Stimulated activated CD8-positive, alpha-beta memory T cell treated with anti-CD3 and anti-CD28 coated beads, Interleukin-15, amount 100 ng/mL, for 24 hours (primary cell): ENCODE data around the gene FRMD4B.

Experiments used
- DNase-seq: peaks from one replicate; pipeline ENCODE4 v3.0.0-alpha.2; 2020; ENCODE audit warnings: low read depth

Gene FRMD4B

DNA sequence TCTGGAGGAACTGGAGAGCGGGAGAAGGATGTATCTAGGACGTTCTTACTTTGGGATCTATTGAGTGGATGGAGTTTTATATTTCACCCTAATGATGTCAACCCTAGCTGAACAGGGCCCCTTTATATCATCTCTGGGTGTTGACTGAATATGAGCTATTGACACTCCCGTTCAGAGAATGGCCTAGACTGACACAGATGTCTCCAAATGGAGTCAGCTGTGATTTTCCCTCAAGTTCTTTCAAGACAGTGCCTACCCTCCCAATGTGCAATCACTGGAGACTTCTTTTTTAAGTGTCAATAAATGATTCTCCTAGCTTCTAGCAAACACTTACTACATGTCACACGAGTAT, 63.8 kb downstream of the FRMD4B start:
- no peak for DNase-seq

DNA sequence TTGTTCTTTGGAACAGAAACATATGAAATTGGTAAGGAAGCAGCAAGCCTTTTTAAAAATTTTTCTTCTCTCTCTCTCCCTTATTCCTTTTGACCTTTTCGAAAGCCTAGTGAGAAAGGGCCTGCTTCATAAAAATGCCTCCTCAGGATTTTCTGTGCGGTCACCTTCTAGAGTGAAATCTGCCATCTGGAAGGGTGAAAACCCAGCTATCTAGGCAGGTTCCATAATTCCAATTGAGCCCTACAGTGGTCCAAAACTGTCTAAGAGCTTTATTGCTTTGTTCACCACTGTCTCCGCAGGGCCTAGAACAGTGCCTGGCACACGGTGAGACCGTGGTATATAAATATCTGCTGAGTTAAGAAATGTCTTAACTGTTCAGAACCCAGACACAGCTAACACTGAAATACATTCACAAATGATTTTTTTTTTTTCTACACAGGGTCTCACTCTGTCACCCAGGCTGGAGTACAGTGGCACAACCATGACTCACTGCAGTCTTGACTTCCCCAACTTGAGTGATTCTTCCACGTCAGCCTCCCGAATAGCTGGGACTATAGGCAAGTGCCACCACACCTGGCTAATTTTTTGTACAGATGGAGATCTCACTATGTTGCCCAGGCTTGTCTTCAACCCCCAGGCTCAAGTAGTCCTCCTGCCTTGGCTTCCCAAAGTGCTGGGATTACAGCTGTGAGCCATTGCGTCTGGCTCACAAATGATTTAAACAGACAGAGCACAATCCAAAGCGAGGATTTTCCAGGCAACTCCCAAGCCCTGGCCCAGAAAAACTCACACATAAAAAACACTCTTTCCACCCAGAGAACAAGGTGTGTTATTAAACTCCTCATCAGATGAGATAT, 64.4 kb downstream of the FRMD4B start:
- DNase-seq = no peak

DNA sequence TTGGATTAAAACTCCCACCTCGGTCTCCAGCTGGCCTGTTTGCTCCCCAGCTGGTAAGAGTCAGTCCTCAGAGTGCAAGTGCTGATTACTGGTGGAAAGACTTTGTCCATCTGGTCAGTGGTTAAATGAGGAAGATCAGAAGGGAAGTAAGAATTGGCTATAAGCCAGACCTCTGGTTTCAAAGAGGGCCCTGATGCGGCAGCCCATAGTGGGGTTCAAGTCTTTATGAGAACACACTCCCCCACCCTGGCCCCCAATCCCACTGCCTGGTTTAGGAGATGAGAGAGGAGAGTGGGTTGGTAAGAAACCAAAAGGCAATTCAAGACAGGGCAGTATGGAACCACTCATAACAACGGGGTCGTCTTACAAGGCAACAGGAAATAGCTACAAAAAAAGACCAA, 65.0 kb downstream of the FRMD4B start:
- no peak for DNase-seq

DNA sequence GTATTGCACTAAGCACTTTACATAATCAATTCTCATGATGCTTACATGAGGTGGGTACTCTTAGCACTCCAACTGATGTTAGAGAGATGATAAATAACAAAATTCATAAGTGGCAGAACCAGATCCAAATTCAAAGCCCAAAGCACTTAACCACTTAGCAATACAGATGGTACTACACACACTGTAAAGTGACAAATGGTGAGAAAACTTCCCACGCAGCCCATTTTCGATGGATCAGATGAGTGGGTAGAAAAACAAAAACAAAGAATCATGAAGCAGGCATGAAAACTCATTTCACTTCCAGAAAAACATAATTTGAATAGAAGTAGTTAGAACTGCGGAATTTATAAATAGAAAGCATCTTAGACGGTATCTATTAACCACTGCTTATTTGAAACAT, 66.2 kb downstream of the FRMD4B start:
- no peak for DNase-seq

DNA sequence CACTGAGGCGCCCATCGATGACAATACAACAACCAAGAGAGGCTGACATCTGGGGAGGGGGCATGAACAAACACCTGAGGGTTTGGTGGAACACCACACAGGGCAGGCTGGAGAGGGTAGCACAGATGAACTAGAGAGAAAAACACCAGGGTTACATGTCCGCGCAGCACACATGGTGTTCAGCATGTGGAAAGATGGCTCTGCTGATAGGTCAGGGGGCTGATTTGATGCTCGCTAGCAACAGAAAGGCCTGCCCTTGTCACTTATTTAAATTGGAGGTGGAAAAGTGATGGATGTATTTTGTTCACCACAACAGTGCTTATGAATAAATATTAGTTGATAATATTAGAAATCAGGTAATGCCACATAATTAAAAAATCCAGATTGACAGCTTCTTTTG, 67.5 kb downstream of the FRMD4B start:
- no peak for DNase-seq

DNA sequence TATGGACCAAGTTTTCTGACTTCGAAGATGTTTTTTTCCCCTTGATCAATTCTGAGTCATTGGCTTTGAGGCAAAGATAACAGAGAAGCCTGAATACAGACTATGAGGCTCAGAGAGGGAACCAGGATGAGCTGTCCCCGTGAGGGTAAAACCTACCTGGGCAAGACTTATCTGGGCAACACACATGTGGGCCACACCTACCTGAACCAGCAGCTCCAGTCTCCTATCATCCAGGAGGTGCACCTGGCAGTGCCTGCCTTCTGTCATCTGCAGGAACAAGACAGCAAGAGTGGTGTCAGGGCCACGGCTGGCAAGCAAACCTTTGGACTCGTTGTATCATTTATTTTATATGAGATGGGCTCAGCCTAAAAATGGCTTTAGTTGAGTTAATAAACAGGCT, 72.6 kb downstream of the FRMD4B start:
- no peak for DNase-seq

DNA sequence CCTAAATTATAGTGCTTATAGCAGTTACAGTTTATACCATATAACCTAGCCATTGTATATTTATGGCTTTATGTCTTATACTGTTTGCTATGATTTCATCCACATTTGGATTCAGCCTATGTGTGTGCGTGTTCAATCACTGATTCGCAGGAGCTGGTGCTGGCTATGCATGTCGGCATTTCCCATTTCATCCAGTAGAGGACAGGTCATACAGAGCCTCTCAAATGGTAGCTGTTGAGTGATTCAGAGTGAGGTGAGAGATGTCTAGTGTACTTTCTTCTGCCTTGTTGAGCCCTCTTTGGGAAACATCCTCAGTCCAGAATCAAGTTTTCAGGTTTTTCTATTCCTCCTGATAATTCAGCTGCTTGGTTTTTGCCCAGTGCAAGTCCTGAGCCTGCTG, 76.1 kb downstream of the FRMD4B start:
- no peak for DNase-seq

DNA sequence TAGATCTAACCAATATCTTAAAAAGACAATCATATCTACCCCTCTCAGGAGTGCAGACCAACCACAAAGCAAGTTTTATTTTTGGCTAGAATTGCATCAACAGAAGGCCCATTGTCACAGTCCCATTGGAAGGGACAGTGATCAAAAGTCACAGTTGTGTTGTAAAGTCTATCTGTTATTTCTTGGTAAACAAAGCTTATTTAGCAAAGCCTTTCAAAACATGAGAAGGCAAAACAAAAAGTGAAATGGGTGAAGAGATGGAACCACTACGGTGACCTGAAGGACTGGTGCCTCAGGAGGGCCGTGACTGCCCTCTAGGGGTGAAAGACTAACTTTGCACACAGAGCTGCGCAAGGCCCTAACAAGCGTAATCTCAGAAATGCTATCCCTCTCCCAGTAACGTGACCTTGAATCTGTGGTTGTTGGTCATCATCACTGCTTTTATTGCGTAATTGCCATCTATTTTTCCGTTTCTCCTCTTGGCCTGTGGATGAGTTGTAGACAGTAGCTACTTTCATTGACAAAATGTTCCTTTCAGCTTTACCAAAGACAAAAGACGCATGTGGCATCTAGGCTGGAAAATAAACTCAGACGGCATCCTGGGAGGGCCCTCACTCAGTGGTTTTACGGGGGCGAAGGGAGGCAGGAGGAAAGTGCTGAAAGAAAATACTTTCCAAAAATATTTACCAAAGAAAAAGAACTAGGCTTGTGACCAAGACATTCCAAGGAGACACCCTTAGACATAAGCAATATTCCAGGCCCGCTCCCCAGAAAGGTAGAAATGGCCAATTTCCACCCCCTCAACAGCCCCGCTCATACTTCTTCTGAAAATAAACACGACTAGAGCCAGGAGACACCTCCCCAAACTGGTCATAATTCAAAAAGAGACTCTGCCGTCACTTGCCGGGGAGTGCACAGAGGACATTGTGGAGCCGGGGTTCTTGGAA, 79.4 kb downstream of the FRMD4B start:
- DNase-seq = peak; percentile 18

DNA sequence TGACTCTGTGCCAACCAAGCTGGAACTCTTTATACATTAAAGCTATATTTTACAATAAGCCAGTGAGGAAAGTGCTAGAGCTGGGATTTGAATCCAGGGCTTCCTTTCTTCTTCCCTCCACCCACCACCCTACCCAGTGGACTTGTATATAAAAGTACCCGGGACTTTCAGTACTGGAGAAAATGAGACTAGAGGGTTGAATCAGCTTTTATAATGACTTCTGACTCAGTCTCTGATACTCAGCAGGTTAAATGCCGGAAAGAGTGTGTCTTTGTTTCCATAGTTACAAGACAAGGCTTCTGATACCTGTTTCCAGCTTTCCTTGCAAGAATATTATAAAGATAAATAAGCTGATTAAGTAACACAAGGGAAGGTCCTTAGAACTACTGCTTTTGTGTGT, 80.9 kb downstream of the FRMD4B start:
- DNase-seq = no peak

DNA sequence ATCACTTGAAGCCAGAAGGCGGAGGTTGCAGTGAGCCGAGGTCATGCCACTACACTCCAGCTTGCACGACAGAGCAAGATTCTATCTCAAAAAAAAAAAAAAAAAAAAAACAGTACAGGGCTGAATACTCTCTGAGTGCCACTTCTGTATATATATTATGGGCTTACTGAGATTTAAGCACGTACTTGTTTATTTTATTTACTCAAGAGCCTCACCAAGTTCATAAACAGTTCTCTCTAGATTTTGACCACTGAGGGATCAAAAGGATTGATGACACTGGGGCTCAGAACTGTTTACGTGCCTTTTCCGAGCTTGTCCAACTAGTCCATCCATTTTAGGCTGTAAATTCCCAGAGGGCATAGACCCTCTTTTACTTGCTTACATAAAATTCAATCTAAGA, 81.5 kb downstream of the FRMD4B start:
- DNase-seq = no peak

DNA sequence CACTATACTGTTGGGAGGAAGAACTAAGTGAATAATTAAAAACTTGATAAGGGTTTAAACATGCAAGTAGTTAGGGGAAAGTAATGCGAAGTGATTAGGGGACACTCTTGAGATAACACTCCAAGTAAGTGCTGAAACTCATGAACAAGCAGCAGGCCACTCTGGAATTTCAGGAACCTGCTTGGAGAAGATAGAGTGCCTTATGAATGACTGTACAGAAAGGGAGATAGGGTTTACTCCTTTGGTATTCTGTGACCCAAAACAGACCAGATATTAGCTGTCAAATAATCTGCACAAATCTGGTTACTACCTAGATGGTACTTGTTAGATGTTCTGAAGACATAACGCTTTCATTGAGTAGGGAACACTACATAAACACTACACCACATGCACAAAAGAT, 85.6 kb downstream of the FRMD4B start:
- no peak for DNase-seq

DNA sequence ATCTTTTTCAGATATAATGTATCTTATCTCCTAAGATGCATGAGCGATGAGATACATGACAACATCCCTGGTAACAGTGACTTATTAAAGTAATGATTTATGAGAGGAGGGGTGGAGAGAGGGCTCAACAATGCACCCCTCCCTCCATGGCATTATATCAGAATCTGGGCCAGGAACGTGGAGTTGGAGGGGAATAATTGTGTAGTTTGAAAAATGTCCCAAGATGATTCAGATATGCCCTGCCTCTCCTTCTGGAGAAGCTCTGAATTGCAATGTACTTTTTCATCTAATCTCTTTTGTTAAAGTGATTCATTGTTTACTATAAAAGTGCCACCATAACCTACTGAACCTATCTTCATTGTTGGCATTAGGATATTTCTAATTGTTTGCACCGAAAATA, 86.5 kb downstream of the FRMD4B start:
- DNase-seq = no peak

DNA sequence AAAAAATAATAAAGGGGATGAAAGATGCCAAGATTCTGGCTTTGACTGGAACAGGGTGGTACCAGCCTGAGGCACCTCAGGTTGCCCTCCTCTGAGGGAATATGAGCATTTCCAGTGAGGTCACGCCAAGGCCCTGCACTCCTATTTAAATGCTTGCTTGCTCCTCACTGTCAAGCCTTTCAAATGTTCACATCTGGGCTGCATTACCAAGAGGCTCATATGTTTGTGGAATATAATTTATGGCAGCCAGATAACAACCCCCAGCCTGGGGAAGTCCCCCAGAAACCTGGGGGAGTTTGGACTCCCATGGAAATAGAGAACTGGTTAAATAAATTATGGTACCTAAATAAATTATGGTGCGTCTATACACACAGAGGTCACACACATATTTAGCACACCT, 88.4 kb downstream of the FRMD4B start:
- no peak for DNase-seq

DNA sequence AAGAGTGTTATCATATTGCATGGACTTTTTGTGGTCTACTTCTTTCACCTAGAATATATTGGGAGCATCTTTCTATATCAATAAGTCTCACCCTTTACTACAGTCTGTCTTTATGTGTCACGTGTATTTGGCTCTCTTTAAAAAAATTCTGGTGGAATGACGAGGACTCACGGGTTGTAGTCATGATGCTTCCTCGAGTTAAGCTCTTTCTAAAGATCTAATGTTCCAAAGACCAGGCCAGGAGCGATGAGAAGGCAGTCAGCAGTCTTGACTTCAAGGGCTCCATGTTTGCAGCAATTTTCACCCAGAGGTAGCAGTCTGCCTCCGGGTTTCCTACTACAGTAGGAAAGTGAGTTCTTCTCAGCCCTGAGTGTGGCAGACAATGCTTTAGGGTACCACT, 88.9 kb downstream of the FRMD4B start:
- DNase-seq = no peak

DNA sequence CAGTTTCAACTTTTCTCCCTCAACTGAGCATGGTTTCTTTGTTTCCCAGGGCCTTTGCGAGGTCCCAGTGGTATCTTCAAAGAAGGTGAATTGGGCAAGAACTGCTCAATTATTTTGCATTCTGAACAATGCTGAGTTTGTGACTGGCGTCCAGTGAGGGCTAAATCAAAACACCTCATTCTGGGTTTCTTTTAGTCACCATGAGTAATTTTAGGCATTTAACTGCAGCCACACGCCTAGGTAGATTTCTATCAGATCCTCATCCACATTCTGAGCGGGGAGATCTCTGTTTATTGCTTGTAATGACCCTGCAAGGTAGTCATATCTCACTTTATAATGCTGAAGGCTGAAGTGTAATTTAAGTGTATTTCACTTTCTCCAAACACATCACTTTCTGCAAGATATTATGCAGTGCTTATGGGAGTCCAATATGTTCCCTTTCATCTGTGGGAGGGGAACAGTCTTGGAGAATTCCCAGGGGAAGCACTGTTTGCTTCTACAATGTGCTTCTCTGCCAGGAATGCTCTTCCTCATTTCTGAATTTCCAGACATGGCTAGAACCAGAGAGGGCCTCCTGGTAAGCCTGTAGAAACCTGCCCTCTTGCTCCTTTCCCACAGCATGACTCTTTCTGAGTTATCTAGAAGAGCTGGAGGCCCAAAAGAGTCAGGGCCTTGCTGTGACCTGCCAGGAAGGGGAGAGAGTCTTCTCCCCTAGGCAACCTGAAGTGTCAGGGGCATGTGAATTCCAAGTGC, 91.7 kb downstream of the FRMD4B start:
- DNase-seq = no peak

DNA sequence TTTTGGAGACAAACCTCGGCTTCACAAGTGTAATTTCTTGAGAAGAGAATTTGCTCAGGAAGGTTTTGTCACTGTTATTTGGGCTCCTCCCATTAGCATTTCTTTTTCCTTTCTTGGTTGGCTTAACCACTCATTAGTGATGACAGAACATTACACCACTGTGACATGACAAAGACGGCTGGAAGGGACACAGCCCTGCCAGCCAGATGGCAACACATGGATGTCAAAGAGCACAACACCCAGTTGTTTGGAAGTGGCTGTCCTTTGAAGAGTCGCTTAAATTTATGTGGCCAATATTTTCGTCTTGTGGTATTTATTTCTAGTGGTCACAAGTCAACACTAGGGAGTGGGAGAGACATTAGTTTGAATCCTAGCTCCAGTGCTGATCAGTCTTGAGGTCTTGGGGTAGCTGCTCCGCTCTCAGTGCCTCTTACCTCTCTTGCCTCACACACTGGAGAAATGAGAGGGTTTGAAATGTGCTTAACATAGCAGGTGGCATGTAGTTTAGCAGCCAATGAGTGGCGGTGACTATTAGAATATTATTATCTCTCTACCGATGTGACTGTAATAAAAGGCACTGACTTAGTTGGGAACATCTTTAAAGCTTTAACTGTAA, 92.8 kb downstream of the FRMD4B start:
- DNase-seq = no peak

DNA sequence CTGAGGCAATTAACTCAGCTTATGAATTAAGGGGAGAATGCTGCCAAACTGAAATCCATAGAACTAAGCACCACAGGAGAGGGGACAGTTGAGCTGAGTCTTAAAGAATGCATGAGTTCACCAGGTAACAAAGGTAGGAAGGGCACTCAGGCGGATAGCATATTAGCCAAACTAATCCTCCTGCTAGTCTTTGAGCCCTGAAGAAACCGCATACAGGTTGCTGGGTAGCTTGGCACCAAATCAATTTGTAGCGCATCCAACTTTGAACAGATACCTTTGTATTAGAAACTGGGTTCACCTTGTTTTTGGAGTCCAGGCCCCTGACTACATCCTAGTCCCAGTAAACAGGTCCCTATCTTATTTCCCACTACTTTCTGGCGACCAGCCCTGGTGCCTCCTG, 93.7 kb downstream of the FRMD4B start:
- no peak for DNase-seq

DNA sequence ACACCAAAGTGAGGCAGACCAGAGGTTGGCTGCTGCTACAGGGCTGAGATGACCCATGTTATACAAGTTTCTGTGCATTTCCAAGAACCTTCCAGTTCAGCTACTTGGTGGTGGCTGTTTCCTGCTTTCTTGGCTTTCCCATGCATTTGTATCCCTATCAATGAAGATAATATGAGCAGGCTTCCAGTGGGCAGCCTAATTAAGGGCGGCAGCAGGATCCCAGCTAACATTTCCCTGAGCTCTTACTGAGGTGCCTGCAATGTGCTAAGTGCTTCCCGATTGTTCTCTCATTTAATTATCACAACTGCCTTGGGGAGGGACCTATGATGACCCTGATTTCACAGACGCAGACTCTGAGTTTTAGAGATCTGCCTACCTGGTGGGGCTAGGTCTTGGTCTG, 95.5 kb downstream of the FRMD4B start:
- no peak for DNase-seq

DNA sequence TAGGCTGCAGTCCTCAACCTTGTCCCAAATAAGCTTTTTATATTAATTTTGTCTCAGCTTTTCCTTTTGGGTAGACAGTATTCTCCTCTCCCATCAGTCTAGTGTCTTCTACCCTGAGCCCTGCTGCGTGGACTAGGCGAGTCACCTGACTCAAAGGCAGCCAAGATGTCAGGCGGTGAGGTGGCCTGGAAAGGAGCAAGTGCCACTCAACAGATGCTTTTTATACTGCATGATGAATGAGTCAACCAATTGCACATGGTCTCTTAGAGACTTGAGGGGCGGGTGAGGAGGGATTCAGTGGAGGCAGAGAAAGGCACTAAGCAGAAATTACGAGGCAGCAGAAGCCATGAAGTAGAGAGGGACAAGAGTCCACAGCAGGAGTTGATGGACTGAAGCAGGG, 95.9 kb downstream of the FRMD4B start:
- DNase-seq = no peak

DNA sequence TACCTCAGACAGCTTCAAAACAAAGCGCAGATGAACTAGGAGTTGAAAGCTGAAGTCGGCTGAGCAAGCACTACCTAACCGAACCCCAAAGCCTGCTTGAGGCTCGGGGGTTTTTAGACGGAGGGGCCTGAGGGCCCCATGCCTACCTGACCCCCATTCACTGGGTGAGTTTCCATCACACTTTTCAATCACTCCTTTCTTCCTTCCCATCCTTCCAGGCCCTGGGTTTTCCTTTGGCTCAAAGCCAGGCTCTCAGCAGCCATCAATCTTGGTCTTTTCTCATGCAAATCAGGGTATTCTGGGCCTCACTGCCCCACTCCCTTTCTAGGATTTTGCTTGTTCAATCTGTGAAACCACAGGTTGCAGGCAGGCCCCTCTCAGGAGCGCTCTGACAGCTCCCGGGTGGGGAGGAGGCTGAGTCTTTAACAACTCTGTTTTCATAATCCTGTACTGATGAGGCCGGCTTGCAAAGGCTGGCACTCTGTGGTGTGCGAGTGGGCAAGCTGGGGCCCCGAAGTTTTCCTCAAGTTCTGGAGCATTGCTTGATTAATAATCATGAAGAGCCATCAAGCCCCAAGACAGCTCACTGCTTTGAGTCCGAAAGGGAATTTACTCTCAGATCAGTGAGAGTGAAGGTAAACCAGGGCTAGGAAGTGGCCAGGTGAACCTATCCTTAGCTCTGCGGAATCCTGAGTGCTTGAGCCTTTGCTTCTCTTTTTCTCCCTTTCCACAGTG, 97.6 kb downstream of the FRMD4B start:
- DNase-seq = peak; percentile 21

DNA sequence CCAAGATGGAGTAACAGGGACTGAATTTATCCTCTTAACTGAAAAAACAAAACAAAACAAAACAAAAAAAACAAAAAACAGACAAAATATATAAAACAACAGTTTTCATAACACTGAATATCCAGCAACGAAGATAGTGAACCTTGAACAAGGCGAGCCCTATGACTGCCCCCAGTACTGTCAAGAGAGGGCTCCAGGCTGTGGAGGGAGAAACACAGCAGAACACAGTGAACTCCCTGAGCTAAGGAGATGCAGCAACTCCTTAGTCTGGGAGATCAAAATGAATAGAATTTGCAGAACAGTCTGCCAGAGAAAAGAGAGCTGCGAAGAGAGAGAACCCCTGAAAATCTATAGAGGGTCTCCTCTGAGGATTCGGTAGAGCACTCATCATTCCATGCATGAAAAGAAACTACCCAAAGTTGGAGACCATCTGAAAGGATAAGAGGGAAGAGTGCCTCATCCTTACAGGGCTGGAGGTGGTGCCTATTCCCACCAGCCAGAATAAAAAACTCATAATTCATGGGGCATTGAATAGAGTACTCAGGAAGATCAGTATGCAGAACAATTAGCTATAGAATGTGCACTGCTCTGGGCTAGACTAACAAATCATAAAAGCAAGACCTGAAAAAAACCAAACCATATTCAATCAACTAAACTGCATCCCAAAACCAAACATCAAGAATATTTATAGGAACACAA, 101.8 kb downstream of the FRMD4B start:
- no peak for DNase-seq
